HG03139 (cell line): ENCODE results near the gene UBE2G2.

ENCODE experiments used
- ATAC-seq: cut with Tn5 transposase; IDR thresholded peaks from one replicate; pipeline ENCODE4 v1.9.1; 2021; ENCODE audit not compliant: unreplicated experiment

The UBE2G2 gene

GRCh38 chr21:44801468-44802395 lies at the start of gene UBE2G2:
Gene UBE2G2 (minus strand): TSS chr21:44801820. CDS start chr21:44801748, 72 bp downstream.
- ATAC-seq = peak; percentile 61

- no peak for ATAC-seq
These were observed 49.5 kb upstream of the UBE2G2 start for GRCh38 chr21:44850905-44851657.

GRCh38 chr21:44850208-44850800 lies 48.7 kb upstream of the UBE2G2 start:
- no peak for ATAC-seq

GRCh38 chr21:44849616-44850130 lies 48.1 kb upstream of the UBE2G2 start:
- ATAC-seq = no peak

GRCh38 chr21:44848821-44849521 lies 47.4 kb upstream of the UBE2G2 start:
- no peak for ATAC-seq

- ATAC-seq = no peak
These were observed 45.8 kb upstream of the UBE2G2 start for GRCh38 chr21:44847261-44848056.

GRCh38 chr21:44846485-44847260 lies 45.1 kb upstream of the UBE2G2 start:
- no peak for ATAC-seq

GRCh38 chr21:44846224-44846484 lies 44.5 kb upstream of the UBE2G2 start:
- no peak for ATAC-seq

- no peak for ATAC-seq
These were observed 44.0 kb upstream of the UBE2G2 start for GRCh38 chr21:44845418-44846223.

GRCh38 chr21:44844256-44844655 lies 42.6 kb upstream of the UBE2G2 start:
- no peak for ATAC-seq

- ATAC-seq = no peak
These were observed 41.3 kb upstream of the UBE2G2 start for GRCh38 chr21:44842721-44843445.

- no peak for ATAC-seq
These were observed 40.5 kb upstream of the UBE2G2 start for GRCh38 chr21:44842087-44842486.

GRCh38 chr21:44840771-44841170 lies 39.2 kb upstream of the UBE2G2 start:
- no peak for ATAC-seq

- ATAC-seq = no peak
These were observed 37.3 kb upstream of the UBE2G2 start for GRCh38 chr21:44838951-44839350.

- no peak for ATAC-seq
These were observed 36.6 kb upstream of the UBE2G2 start for GRCh38 chr21:44838039-44838895.

GRCh38 chr21:44837537-44837936 lies 35.9 kb upstream of the UBE2G2 start:
- no peak for ATAC-seq
